Measurements from ENCODE around the gene PRKCH.

Gene PRKCH

GRCh38 chr14:61491224-61491623, 169.8 kb downstream of the PRKCH start:
- no peak overlapping the region for H2AFZ ChIP-seq (ENCODE audit: low read depth, low read length, severe bottlenecking)
- no peaks in the 10 kb centered on the region for H4K20me1 ChIP-seq (ENCODE audit: low read depth, low read length)
- no peak overlapping the region for H3K4me2 ChIP-seq (ENCODE audit: low read depth, low read length, poor library complexity, severe bottlenecking)
- H3K9ac ChIP-seq (ENCODE audit: low read length), result no peak overlapping the region
- H3K79me2 ChIP-seq (ENCODE audit: insufficient read depth, low read length), result no peaks in the 10 kb centered on the region
- no peaks in the 10 kb centered on the region for H3F3A ChIP-seq (ENCODE audit: insufficient read depth)
- H3K36me3 ChIP-seq (ENCODE audit: low read length), result no peaks in the 10 kb centered on the region
- no peak overlapping the region for H3K4me3 ChIP-seq (ENCODE audit: insufficient read depth, low read length, poor library complexity, severe bottlenecking)
- no peak overlapping the region for H3K27ac ChIP-seq (ENCODE audit: low read depth, low read length)
- no peaks in the 10 kb centered on the region for H3K9me2 ChIP-seq (replicated peaks; ENCODE audit: insufficient read depth, low read length)
- no peaks in the 10 kb centered on the region for H3K9me3 ChIP-seq (ENCODE audit: insufficient read depth, low read length)
- no peak for TF ChIP-seq EZH2phosphoT487 (conservative IDR thresholded peaks at IDR 0.05; ENCODE audit: low read length)
- TF ChIP-seq, protein P1, sequence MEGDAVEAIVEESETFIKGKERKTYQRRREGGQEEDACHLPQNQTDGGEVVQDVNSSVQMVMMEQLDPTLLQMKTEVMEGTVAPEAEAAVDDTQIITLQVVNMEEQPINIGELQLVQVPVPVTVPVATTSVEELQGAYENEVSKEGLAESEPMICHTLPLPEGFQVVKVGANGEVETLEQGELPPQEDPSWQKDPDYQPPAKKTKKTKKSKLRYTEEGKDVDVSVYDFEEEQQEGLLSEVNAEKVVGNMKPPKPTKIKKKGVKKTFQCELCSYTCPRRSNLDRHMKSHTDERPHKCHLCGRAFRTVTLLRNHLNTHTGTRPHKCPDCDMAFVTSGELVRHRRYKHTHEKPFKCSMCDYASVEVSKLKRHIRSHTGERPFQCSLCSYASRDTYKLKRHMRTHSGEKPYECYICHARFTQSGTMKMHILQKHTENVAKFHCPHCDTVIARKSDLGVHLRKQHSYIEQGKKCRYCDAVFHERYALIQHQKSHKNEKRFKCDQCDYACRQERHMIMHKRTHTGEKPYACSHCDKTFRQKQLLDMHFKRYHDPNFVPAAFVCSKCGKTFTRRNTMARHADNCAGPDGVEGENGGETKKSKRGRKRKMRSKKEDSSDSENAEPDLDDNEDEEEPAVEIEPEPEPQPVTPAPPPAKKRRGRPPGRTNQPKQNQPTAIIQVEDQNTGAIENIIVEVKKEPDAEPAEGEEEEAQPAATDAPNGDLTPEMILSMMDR (IDR thresholded peaks at IDR 0.05; ENCODE audit: insufficient read depth, low read length, poor library complexity, severe bottlenecking), result no peak
- no peaks in the 10 kb centered on the region for H3K27me3 ChIP-seq (ENCODE audit: low read length)

GRCh38 chr14:61491876-61492434, 170.6 kb downstream of the PRKCH start:
- Histone ChIP-seq H3K9me3 (ENCODE audit: insufficient read depth, low read length) (no peaks in the 10 kb centered on the region), H3K9me2 (replicated peaks; ENCODE audit: insufficient read depth, low read length) (no peaks in the 10 kb centered on the region), H3F3A (ENCODE audit: insufficient read depth) (no peaks in the 10 kb centered on the region), H3K36me3 (ENCODE audit: low read length) (no peaks in the 10 kb centered on the region), H3K4me2 (ENCODE audit: low read depth, low read length, poor library complexity, severe bottlenecking) (no peak overlapping the region), H3K79me2 (ENCODE audit: insufficient read depth, low read length) (no peaks in the 10 kb centered on the region), H3K4me3 (ENCODE audit: insufficient read depth, low read length, poor library complexity, severe bottlenecking) (no peak overlapping the region), H4K20me1 (ENCODE audit: low read depth, low read length) (no peaks in the 10 kb centered on the region), H2AFZ (ENCODE audit: low read depth, low read length, severe bottlenecking) (peak overlapping the region; percentile 2), H3K27ac (ENCODE audit: low read depth, low read length) (no peak overlapping the region), H3K27me3 (ENCODE audit: low read length) (no peaks in the 10 kb centered on the region), H3K9ac (ENCODE audit: low read length) (no peak overlapping the region)
- TF ChIP-seq, protein P1 (IDR thresholded peaks at IDR 0.05; ENCODE audit: insufficient read depth, low read length, poor library complexity, severe bottlenecking), result no peak
- TF ChIP-seq EZH2phosphoT487 (conservative IDR thresholded peaks at IDR 0.05; ENCODE audit: low read length), result no peak

DNA sequence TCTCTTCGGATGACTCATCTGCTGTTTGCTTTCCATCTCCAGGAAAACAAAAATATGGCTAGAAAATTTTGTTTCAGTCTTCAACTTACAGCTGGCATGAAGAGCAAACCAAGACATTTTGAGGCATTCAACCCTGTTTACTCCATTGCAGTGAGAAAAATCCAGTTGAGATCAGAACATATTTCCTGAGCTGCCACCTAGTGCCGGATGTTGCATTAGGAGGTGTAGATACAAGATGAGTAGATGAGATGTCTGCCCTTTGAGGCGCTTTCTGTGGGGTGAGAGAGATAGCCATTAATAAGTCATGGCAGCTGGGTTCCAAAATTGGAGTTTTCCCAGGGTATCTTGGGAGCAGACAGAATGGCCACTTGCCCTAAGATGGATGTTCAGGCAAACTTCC, 171.1 kb downstream of the PRKCH start:
- Histone ChIP-seq H3K4me2 (ENCODE audit: low read depth, low read length, poor library complexity, severe bottlenecking) (no peak overlapping the region), H3K9me3 (ENCODE audit: insufficient read depth, low read length) (no peaks in the 10 kb centered on the region), H3K27ac (ENCODE audit: low read depth, low read length) (no peak overlapping the region), H3K9me2 (replicated peaks; ENCODE audit: insufficient read depth, low read length) (no peaks in the 10 kb centered on the region), H4K20me1 (ENCODE audit: low read depth, low read length) (no peaks in the 10 kb centered on the region), H3K79me2 (ENCODE audit: insufficient read depth, low read length) (no peaks in the 10 kb centered on the region), H3K4me3 (ENCODE audit: insufficient read depth, low read length, poor library complexity, severe bottlenecking) (no peak overlapping the region), H2AFZ (ENCODE audit: low read depth, low read length, severe bottlenecking) (peak overlapping the region; percentile 2), H3K9ac (ENCODE audit: low read length) (no peak overlapping the region), H3F3A (ENCODE audit: insufficient read depth) (no peaks in the 10 kb centered on the region), H3K36me3 (ENCODE audit: low read length) (no peaks in the 10 kb centered on the region), H3K27me3 (ENCODE audit: low read length) (no peaks in the 10 kb centered on the region)
- TF ChIP-seq, protein P1 (IDR thresholded peaks at IDR 0.05; ENCODE audit: insufficient read depth, low read length, poor library complexity, severe bottlenecking), result peak; percentile 31
- TF ChIP-seq EZH2phosphoT487 (conservative IDR thresholded peaks at IDR 0.05; ENCODE audit: low read length), result no peak

All from SU-DHL-6 (cell line).